Right cardiac atrium (tissue), 5 donors: ENCODE data around the gene MRPS18A. TPM values are rescaled to one million over a fixed set of nuclear protein-coding genes. Genes with fewer than 3 reads are reported as not detected.

Source experiments
- ATAC-seq, 2 donors: fragments of 200-7000 bp; cut with Tn5 transposase; one replicate each; pipeline versions ENCODE4 v1.8.0 to v1.9.1; 2020; ENCODE audit warnings: moderate library complexity in 2 of 2, mild to moderate bottlenecking in 1 of 2
- DNase-seq, 3 donors: peaks; one replicate each; pipeline ENCODE4 v3.0.0-alpha.2; 2020
- H3K27ac ChIP-seq: one replicate; pipeline ENCODE4 v1.5.1; 2013; ENCODE audit warnings: mild to moderate bottlenecking, low read length, control low read depth, moderate library complexity
- H3K27me3 ChIP-seq: one replicate; pipeline ENCODE4 v1.6.1; 2013; ENCODE audit not compliant: control insufficient read depth, insufficient read depth
- H3K4me1 ChIP-seq: one replicate; pipeline ENCODE4 v1.6.1; 2013; ENCODE audit warnings: low read length; ENCODE audit not compliant: control insufficient read depth, insufficient read depth
- H3K4me3 ChIP-seq: one replicate; pipeline ENCODE4 v1.5.1; 2013; ENCODE audit warnings: low read length, control low read depth
- H3K9me3 ChIP-seq: one replicate; pipeline ENCODE4 v1.6.1; 2013; ENCODE audit warnings: low read length; ENCODE audit not compliant: control insufficient read depth
- WGBS: extraction: QIAGEN DNeasy Blood & Tissue Kit; methylation state at CpG from one replicate; pipeline ENCODE4 v1.1.7; 2013; 5-methylcytosine and 5-hydroxymethylcytosine counted together
- intact Hi-C, 4 donors: fragments of 100-400 bp; cut with DNase I; formaldehyde crosslinking; loops; one replicate each; pipeline versions ENCODE4 v1.11.0 to v1.14.0; 2022 to 2023
- polyA plus RNA-seq: library from polyadenylated mRNA; stranded (reverse); fragments of 200-250 nt; gene quantifications from one replicate; pipeline ENCODE4 v1.2.3, GENCODE V29; 2013
- total RNA-seq, 4 donors: library from RNA; stranded (reverse); fragmentation: NEBNext Ultra II Directional; extraction: Animal tissue kit (Norgen Biotek cat#: 25700); gene quantifications; one replicate each; pipeline ENCODE4 v1.2.1, GENCODE V29; 2021
- donor health status: healthy with polysubstance abuse.
- donor health status: DM: no; HTN: yes; CAD: no.
- donor health status: DM: no; HTN: no; CAD: no.
- donor health status: DM: no; HTN: yes; CAD: no; lungs with severe emphysema.
- donor health status: DM: yes; HTN: yes; CAD: no.

The MRPS18A gene
- total and polyA plus RNA-seq, 5 donors, result 33.1 to 58.0 (median 35.5) TPM

- H3K4me3 ChIP-seq, result no peak overlapping the region
- no peak overlapping the region for H3K27ac ChIP-seq
- ATAC-seq (peak in 1 of 2 donors; percentile 34), DNase-seq (no peak)
- H3K9me3 ChIP-seq, result no peaks in the 10 kb centered on the region
- no peaks in the 10 kb centered on the region for H3K27me3 ChIP-seq
- intact Hi-C loops, result no loop called here
- peaks cover 5% of the 10 kb centered on the region for H3K4me1 ChIP-seq
- WGBS, result 76% methylated on average over 9 of the region's 9 CpGs
These were observed 7.8 kb upstream of the MRPS18A start for GRCh38 chr6:43695215-43695966.

GRCh38 chr6:43689421-43689820, 1.8 kb upstream of the MRPS18A start:
- peaks cover 6% of the 10 kb centered on the region for H3K4me1 ChIP-seq
- no peak overlapping the region for H3K4me3 ChIP-seq
- 73% methylated on average over 2 of the region's 2 CpGs for WGBS
- H3K9me3 ChIP-seq, result no peaks in the 10 kb centered on the region
- ATAC-seq (no peak), DNase-seq (no peak)
- no peaks in the 10 kb centered on the region for H3K27me3 ChIP-seq
- no peak overlapping the region for H3K27ac ChIP-seq
- intact Hi-C loops, result no loop called here

GRCh38 chr6:43687079-43687436, 533 bp downstream of the MRPS18A start:
- intact Hi-C loops, result no loop called here
- Histone ChIP-seq H3K4me1 (peaks cover 17% of the 10 kb centered on the region), H3K27me3 (no peaks in the 10 kb centered on the region), H3K9me3 (no peaks in the 10 kb centered on the region), H3K4me3 (peak overlapping the region; percentile 93), H3K27ac (peak overlapping the region; percentile 84)
- DNase-seq (no peak), ATAC-seq (no peak)
- 5% methylated on average over 10 of the region's 10 CpGs for WGBS

GRCh38 chr6:43683708-43684455, 3.7 kb downstream of the MRPS18A start:
- Histone ChIP-seq H3K4me3 (no peak overlapping the region), H3K27ac (no peak overlapping the region), H3K4me1 (peaks cover 19% of the 10 kb centered on the region), H3K9me3 (no peaks in the 10 kb centered on the region), H3K27me3 (no peaks in the 10 kb centered on the region)
- WGBS, result 66% methylated on average over 1 of the region's 1 CpG
- DNase-seq (no peak), ATAC-seq (no peak)
- intact Hi-C loops, result no loop called here

- WGBS, result 57% methylated on average over 8 of the region's 8 CpGs
- no peaks in the 10 kb centered on the region for H3K27me3 ChIP-seq
- H3K4me1 ChIP-seq, result peaks cover 16% of the 10 kb centered on the region
- no peak for ATAC-seq
- no peaks in the 10 kb centered on the region for H3K9me3 ChIP-seq
- intact Hi-C loops, result no loop called here
- H3K4me3 ChIP-seq, result no peak overlapping the region
- peak overlapping the region; percentile 51 for H3K27ac ChIP-seq
- DNase-seq, result no peak
These were observed 4.7 kb downstream of the MRPS18A start for GRCh38 chr6:43682724-43683429.

GRCh38 chr6:43681303-43681702, 6.3 kb downstream of the MRPS18A start:
- DNase-seq (no peak), ATAC-seq (no peak)
- intact Hi-C loops, result no loop called here
- Histone ChIP-seq H3K27me3 (no peaks in the 10 kb centered on the region), H3K27ac (peak overlapping the region; percentile 23), H3K4me3 (no peak overlapping the region), H3K4me1 (peaks cover 12% of the 10 kb centered on the region), H3K9me3 (no peaks in the 10 kb centered on the region)
- 82% methylated on average over 5 of the region's 5 CpGs for WGBS

- H3K27me3 ChIP-seq, result no peaks in the 10 kb centered on the region
- intact Hi-C loops, result no loop called here
- peak; percentile 23 to 32 for ATAC-seq
- H3K9me3 ChIP-seq, result no peaks in the 10 kb centered on the region
- DNase-seq, result no peak
- no peak overlapping the region for H3K4me3 ChIP-seq
- peaks cover 12% of the 10 kb centered on the region for H3K4me1 ChIP-seq
- H3K27ac ChIP-seq, result peak overlapping the region; percentile 30
- 53% methylated on average over 11 of the region's 11 CpGs for WGBS
These were observed 7.0 kb downstream of the MRPS18A start for GRCh38 chr6:43680308-43681200.

GRCh38 chr6:43679057-43679456, 8.5 kb downstream of the MRPS18A start:
- H3K27me3 ChIP-seq, result no peaks in the 10 kb centered on the region
- H3K4me3 ChIP-seq, result no peak overlapping the region
- intact Hi-C loops, result no loop called here
- no peak for ATAC-seq
- no peaks in the 10 kb centered on the region for H3K9me3 ChIP-seq
- H3K27ac ChIP-seq, result no peak overlapping the region
- DNase-seq, result no peak
- peaks cover 12% of the 10 kb centered on the region for H3K4me1 ChIP-seq
- 82% methylated on average over 6 of the region's 6 CpGs for WGBS

GRCh38 chr6:43678341-43678740, 9.2 kb downstream of the MRPS18A start:
- Histone ChIP-seq H3K27ac (no peak overlapping the region), H3K4me1 (peaks cover 10% of the 10 kb centered on the region), H3K27me3 (no peaks in the 10 kb centered on the region), H3K9me3 (no peaks in the 10 kb centered on the region), H3K4me3 (no peak overlapping the region)
- no peak for DNase-seq
- ATAC-seq, result no peak
- intact Hi-C loops, result no loop called here
- WGBS, result 94% methylated on average over 7 of the region's 7 CpGs

GRCh38 chr6:43677759-43678158, 9.8 kb downstream of the MRPS18A start:
- Histone ChIP-seq H3K9me3 (no peaks in the 10 kb centered on the region), H3K27me3 (no peaks in the 10 kb centered on the region), H3K4me3 (no peak overlapping the region), H3K27ac (no peak overlapping the region), H3K4me1 (peaks cover 5% of the 10 kb centered on the region)
- 88% methylated on average over 7 of the region's 7 CpGs for WGBS
- intact Hi-C loops, result no loop called here
- no peak for ATAC-seq
- no peak for DNase-seq
